Measurements from ENCODE around the gene FPR3. TPM values are rescaled to one million over a fixed set of nuclear protein-coding genes. Genes with fewer than 3 reads are reported as not detected.
A peak's percentile ranks its signal among the peaks of the same experiment; 100 is the strongest.

FPR3 gene
- total RNA-seq, 1 donor = not detected

DNA sequence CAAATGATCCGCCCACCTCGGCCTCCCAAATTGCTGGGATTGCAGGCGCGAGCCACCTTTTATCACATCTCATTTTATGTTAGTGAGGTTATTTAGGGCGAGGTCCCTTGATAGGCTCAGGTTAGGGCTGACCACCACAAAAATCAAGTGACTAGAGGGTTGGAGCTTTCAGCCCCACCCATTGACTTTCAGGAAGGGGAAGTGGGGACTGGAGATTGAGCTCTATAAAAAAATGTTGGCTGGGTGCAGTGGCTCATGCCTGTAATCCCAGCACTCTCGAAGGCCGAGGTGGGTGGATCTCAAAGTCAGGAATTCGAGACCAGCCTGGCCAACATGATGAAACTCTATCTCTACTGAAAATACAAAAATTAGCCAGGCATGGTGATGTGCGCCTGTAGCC, 20.1 kb downstream of the FPR3 start:
- no peak for TF ChIP-seq CTCF (IDR thresholded peaks at IDR 0.05; ENCODE audit: insufficient read depth, low read depth, low read length)
- no peak overlapping the region for H3K4me3 ChIP-seq (ENCODE audit: low read depth, low read length)
- no peak for DNase-seq (ENCODE audit: low read depth)

DNA sequence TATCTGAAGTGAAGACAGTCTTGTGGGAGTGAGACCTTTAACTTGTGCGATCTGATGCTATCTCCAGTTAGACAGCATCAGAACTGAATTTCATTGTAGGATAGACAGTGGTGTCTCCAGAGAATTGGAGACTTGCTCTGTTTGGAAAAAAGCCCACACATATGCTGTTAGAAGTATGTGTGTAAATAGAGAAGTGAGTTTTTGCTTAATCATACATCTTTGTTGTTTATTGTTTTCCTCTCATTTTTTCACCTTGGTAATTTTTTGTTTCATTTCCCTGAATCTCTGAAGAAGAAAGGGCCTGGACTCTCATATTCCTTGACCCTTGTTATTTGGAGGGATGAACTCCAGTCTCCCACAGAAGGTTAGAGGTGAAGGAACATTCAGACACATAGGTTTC, 21.8 kb downstream of the FPR3 start:
- DNase-seq (ENCODE audit: low read depth) = no peak
- no peak overlapping the region for H3K4me3 ChIP-seq (ENCODE audit: low read depth, low read length)
- TF ChIP-seq CTCF (IDR thresholded peaks at IDR 0.05; ENCODE audit: insufficient read depth, low read depth, low read length) = no peak

GRCh38 chr19:51820011-51820410, 25.1 kb downstream of the FPR3 start:
- no peak overlapping the region for H3K4me3 ChIP-seq (ENCODE audit: low read depth, low read length)
- no peak for TF ChIP-seq CTCF (IDR thresholded peaks at IDR 0.05; ENCODE audit: insufficient read depth, low read depth, low read length)

GRCh38 chr19:51820831-51821446, 26.0 kb downstream of the FPR3 start:
- DNase-seq (ENCODE audit: low read depth) = no peak
- H3K4me3 ChIP-seq (ENCODE audit: low read depth, low read length) = no peak overlapping the region
- no peak for TF ChIP-seq CTCF (IDR thresholded peaks at IDR 0.05; ENCODE audit: insufficient read depth, low read depth, low read length)

More at GRCh38 chr19:51820011-51820410, 25.1 kb downstream of the FPR3 start:
- no peak for DNase-seq (ENCODE audit: low read depth)

GRCh38 chr19:51821456-51821855, 26.5 kb downstream of the FPR3 start:
- DNase-seq (ENCODE audit: low read depth) = no peak
- no peak for TF ChIP-seq CTCF (IDR thresholded peaks at IDR 0.05; ENCODE audit: insufficient read depth, low read depth, low read length)
- H3K4me3 ChIP-seq (ENCODE audit: low read depth, low read length) = no peak overlapping the region

- H3K4me3 ChIP-seq (ENCODE audit: low read depth, low read length) = no peak overlapping the region
- no peak for TF ChIP-seq CTCF (IDR thresholded peaks at IDR 0.05; ENCODE audit: insufficient read depth, low read depth, low read length)
- no peak for DNase-seq (ENCODE audit: low read depth)
Observed at GRCh38 chr19:51821921-51822320, 27.0 kb downstream of the FPR3 start.

GRCh38 chr19:51822325-51822724, 27.4 kb downstream of the FPR3 start:
- no peak overlapping the region for H3K4me3 ChIP-seq (ENCODE audit: low read depth, low read length)
- peak; percentile 65 for DNase-seq (ENCODE audit: low read depth)
- no peak for TF ChIP-seq CTCF (IDR thresholded peaks at IDR 0.05; ENCODE audit: insufficient read depth, low read depth, low read length)

Measured in fibroblast of villous mesenchyme (primary cell).